Activated naive CD8-positive, alpha-beta T cell treated with anti-CD3 and anti-CD28 coated beads, Interleukin-2, amount 50 U/mL, for 16 hours (primary cell): ENCODE measurements around the gene CD200.

Experiments used
- DNase-seq: peaks from one replicate; pipeline ENCODE4 v3.0.0-alpha.2; 2020; ENCODE audit warnings: low read depth, low spot score

The CD200 gene

GRCh38 chr3:112333381-112334317, 693 bp downstream of the CD200 start:
- no peak for DNase-seq

DNA sequence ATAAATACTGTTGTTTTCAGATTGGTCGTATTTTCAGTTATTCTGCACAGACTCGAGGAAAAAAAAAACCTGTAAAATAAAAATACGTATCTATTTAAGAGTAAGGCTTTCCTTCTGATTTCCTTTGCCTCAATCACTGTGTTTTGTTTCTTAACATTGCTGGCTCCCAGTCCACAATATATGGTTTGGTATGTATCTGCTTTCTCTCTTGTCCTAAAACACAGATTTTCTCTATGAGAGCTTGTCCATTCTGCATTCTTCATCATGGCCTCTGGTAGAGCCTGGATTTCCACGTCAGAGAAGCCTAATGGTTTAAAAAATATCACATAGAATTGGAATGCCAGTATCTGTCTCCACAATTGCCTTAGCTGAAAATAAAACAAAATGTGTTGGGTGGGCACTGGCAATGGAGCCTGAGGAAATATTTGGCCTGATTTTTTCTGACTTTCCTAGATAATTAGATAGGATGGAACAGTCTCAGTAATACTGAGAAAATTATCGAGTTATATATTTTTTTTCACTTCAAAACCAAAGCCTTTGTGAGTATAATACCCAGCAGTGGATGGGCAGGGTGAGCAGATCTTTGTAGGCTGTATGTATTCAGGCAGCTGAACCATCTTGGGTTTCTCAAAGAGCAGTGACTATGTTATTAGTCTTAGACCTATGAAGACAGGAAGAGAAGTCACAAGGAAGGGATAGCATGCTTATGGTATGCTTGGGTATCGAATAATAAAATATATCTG, 1.9 kb downstream of the CD200 start:
- no peak for DNase-seq

- DNase-seq = no peak
Observed at GRCh38 chr3:112335434-112335781, 2.5 kb downstream of the CD200 start.

GRCh38 chr3:112338021-112338726, 5.2 kb downstream of the CD200 start:
- DNase-seq = no peak

DNA sequence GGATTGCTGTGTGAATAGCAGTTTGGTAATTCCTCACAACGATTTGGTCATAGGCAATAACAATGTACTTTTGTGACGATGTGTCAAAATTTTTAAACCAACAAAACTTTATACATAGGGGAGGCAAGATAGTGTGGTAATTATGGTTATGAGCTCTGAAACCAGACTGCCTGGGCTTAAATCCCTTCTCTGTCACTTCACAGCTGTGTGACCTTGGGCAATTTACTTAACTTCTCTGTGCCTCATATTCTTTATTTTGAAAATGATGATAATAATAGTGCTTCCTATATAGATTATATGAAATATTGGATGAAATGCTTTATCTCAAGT, 5.7 kb downstream of the CD200 start:
- DNase-seq = no peak

DNA sequence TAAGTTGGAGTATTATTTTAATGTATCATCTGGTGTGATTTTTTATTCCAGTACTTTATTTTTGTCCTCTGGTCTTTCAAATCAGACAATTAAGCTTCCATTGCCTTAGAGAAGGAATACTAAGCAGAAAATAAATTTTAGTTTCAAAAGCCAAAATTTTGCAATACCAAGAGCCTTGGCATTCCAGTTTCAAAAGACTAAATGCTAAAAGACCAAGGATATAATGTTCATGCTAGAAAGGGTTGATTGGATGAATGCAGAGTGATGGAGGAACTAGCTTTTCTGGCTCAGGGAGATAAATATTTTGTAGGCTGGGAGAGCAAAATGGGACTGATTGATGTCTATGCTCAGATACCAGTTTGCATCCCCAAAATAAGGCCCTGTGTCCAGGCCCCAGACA, 6.2 kb downstream of the CD200 start:
- DNase-seq = no peak

DNA sequence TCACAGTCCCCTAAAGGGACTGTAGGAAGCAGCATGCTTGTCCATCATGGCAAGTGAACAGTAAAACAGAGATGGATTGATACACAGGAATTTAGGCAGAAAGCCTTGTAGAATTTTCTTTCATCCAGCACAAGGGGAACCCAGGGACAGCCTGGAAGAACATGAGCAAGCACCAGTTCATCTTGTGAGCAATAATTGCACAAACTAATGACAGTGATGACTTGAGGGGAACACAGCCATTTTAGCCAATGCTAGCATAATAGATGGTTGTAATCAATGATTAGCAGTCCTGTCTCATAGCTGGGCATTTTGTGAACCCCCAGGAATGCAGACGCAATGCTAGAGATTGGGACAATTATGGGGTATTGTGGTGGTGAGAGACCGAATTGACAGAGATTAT, 6.7 kb downstream of the CD200 start:
- no peak for DNase-seq

- no peak for DNase-seq
Observed at GRCh38 chr3:112341386-112341785, 8.4 kb downstream of the CD200 start.

DNA sequence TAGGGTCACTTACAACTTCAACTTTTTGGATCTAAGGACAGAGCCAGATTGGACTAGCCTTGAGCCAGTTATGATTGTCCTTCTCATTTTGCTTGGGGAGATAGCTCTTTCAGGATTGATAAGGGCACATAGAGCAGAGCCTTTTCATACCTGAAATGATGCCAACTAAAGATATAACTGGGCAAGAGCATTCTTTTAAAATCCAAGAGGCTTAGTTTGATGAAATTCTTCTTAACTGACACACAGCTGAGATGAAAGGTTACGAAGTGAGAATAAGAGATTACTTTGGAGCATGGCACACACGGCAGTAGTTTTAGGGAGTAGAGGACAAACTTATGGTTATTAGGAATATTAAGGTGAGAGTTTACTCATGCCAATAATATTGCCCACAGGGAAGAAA, 12.7 kb downstream of the CD200 start:
- no peak for DNase-seq

- DNase-seq = no peak
Observed at GRCh38 chr3:112346491-112347122, 13.7 kb downstream of the CD200 start.

DNA sequence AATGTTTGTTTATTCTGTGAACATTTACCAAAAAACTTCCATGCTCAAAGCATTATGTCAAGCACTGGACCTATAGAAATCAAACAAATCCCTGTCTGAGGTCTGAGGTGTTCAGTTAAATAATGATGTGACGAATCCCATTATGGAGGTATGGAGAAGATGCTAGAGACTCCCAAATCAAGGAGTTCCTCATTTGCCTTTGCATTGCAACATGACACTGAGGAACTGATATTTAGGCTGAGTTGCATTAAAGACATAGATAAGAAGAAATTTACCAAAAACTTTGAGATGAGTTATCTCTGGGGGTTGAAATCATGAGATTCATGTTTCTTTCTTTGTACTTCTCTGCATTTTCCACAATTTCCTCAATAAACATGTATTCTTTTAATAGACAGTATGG, 16.0 kb downstream of the CD200 start:
- DNase-seq = no peak

DNA sequence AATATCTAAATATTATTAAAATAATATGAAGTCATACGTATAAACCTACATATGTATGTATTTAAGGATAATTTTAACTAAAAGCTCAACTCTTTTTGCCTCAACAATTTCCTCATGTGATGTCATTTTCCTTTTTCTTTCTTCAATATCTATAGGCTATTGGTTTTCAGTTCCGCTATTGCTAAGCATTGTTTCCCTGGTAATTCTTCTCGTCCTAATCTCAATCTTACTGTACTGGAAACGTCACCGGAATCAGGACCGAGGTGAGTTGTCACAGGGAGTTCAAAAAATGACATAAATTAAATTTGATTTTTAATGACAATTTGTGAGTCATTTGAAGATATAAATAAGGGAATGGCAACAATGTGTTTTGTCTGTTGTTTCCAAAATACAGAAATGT, 16.6 kb downstream of the CD200 start:
- DNase-seq = no peak

DNA sequence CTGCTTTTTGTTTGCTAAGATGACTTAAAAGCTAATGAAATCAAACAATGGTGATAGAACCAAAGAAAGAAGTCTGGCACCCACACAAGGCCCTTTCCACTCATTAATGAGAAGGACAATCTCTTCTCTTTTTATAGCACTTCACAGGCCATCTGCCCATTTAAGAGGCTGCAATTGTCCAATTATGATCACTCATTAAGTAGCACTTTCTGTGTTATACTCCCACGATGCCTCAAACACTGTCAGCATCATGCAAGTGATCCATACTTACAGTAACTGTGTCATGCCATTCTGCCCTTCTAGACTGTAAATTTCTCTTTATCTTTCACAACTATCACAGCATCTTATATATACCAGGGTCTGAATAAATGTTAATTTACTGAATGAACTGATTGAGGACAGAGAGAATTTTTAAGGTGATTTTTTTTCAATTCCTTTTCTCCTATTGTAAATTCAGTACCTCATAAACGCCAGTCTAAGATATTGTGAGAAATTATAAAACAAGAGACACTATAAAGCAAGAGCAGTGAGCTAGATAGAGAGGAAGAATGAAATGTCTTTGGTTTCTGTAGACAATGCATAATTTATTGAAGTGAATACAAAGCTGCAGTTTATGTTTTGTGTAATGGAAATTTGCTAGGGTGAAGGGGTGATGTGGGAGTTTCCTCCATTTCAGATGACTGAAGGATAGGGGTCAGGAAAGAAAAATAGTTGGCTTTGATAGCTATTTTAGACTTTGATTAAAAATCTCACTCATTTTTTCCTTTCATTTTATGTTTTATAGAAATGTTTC, 17.3 kb downstream of the CD200 start:
- DNase-seq = no peak

DNA sequence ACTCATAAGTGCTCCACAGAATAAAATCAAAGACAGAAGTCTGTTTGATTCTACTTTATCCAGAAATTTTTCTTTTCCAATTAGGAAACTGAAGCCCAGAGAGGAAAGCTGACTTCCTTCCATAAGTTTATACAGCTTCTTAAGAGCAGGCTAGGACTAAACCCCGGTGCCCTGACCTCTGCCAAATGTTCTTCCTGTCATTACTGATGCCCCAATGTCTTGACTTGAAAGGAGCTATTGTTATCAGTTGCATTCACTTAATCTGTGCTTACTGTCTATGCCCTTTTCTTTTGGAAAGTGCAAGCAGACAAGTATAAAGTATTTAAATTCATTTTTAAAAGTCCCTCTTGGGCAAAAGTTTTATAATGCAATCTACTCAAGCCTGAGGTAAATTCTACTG, 18.1 kb downstream of the CD200 start:
- no peak for DNase-seq

DNA sequence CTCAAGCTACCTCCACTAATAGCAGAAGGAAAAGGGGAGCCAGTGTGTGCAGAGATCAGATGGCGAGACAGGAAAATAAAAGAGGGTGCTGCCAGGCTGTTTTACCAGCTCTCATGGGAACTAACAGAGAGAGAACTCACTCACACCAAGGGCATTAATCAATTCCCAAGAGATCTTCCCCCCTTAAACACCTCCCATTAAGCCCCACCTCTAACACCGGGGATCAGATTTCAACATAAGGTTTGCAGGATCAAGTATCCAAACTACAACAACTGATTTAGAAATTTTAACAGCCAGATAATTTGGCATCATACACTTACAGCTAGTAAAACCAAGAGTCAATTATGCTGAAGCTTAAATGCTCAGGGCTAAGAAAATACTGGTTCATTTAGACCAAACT, 18.9 kb downstream of the CD200 start:
- no peak for DNase-seq

DNA sequence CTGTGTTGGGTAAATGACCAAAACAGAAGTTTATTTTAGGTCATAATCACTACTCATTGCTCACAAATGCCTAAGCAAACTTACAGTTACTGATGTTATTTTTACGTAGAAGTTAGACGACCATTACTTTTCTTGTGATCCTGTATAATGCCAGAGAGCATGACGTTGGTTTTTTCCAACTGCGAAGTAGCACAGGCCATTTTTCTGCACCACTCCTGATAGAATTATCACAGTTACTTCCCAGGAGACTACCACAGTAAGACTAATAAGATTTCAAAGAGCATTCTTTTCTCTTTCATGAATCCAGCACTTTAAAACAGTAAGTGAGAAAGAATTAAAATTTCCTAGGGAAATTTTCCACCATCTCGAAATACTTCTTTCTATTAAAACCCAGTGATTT, 19.8 kb downstream of the CD200 start:
- DNase-seq = no peak

GRCh38 chr3:112353365-112353764, 20.4 kb downstream of the CD200 start:
- no peak for DNase-seq

DNA sequence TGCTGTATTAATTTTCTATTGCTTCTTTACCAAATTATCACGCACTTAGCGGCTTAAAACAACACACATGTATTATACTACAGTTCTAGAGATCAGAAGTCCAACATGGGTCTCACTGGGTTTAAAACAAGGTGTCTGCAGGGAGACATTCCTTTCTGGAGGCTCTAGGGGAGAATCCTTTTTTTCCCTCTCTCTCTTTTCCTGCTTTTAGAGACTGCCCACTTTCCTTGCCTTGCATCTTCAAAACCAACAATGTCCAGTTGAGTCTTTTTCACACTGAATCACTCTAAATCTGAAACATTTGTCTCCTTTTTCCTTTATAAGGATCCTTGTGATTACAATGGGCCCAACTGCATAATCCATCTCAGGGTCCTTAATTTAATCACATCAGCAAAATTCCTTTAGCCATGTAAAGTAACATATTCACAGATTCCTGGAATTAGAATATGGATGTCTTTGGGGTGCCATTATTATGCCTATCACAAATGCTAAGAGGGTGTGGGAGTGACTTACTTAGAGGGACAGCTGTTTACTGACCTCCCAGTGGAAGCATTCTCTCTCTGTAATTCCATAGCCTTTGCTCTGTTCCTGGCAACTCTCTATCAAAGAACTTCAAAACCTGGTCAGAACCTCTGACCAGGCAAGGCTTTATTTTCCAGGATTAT, 21.8 kb downstream of the CD200 start:
- DNase-seq = no peak

- no peak for DNase-seq
Observed at GRCh38 chr3:112355307-112355687, 22.3 kb downstream of the CD200 start.

GRCh38 chr3:112357930-112358780, 25.2 kb downstream of the CD200 start:
- DNase-seq = no peak
